ENCODE measurements around the gene DNAI1. TPM values are rescaled to one million over a fixed set of nuclear protein-coding genes. Genes with fewer than 3 reads are reported as not detected.

The DNAI1 gene
- total RNA-seq, 2 donors from 2014 or later = not detected

DNA sequence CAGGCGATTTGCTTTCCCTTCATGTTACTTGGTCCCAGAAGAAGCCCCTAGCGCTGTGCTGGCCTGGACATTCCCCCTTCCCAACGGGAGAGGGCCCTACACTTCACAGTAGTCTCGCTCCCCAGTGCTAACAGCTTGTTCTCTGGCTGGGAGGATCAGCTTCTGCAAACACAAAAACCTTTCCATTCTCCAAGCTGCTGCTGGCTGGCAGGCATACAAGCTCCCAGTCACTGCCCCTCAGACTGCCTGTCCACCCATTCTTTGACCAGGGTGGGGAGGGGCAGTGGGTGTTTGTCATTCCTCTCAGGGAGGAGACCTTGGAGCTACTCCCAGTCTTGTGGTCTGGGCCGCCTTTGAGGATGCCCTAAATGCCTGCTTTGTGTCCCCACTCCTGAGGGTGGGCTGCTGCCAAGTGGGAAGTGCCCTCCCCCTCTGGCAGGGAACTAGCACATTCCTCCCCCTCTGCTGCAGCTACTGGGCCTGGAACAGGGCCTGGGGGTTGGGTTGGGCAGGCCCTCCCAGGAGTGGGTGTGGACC lies 43.4 kb downstream of the DNAI1 start:
- peaks cover 64% of the 10 kb centered on the region for H3K27me3 Mint-ChIP-seq
- ATAC-seq (no peak), DNase-seq (no peak)
- H3K27ac Mint-ChIP-seq = no peak overlapping the region
- H3K9me3 ChIP-seq (ENCODE audit: control insufficient read depth, low read length, poor library complexity, severe bottlenecking) = no peaks in the 10 kb centered on the region
- peaks cover 4% of the 10 kb centered on the region for H3K36me3 Mint-ChIP-seq (ENCODE audit: low read depth)
- H3K4me1 Mint-ChIP-seq = peaks cover 12% of the 10 kb centered on the region
- no peak overlapping the region for H3K4me3 Mint-ChIP-seq

DNA sequence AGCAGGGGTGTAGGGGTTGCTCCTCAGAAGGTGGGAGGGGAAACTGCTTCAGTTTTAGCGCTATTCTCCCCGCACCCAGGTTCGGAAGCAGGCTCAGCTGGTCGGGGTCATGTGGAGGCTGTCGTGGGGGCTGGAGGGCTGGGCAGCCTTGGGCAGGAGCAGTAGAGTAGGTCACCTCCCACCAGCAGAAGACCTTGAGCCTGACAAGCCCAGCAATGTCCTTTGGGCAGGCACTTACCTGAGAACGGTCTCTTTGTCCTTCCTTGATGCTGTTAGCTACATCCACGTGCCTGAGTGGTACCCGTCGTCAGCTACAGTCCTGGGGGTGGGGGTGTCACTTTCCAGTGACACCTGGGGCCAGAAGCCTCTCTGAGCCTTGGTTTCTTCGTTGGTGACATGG lies 43.9 kb downstream of the DNAI1 start:
- H3K27ac Mint-ChIP-seq = no peak overlapping the region
- no peaks in the 10 kb centered on the region for H3K9me3 ChIP-seq (ENCODE audit: control insufficient read depth, low read length, poor library complexity, severe bottlenecking)
- DNase-seq (no peak), ATAC-seq (no peak)
- H3K4me3 Mint-ChIP-seq = no peak overlapping the region
- H3K36me3 Mint-ChIP-seq (ENCODE audit: low read depth) = peaks cover 4% of the 10 kb centered on the region
- H3K4me1 Mint-ChIP-seq = peaks cover 11% of the 10 kb centered on the region
- peaks cover 58% of the 10 kb centered on the region for H3K27me3 Mint-ChIP-seq

DNA sequence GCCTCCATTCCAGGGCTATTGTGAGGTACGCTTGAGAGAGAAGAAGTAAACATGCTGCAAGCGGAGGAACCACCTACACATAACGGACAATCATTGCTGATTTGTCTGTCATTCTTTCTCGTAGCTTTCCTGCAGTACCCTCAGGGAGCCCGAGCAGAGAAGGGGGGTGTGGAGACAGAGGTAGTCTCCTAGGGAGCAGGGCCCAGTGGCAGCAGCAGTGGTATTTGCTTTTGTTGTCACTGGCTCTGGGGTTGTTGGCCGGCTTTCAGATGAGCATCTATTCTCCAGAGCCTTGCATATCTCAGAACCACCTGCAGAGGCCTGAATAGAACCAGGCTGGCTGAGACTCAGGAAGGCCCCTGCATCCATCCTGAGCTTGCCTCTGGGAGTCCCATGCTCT lies 44.3 kb downstream of the DNAI1 start:
- H3K27ac Mint-ChIP-seq = no peak overlapping the region
- peaks cover 8% of the 10 kb centered on the region for H3K4me1 Mint-ChIP-seq
- no peak for DNase-seq
- H3K27me3 Mint-ChIP-seq = peaks cover 54% of the 10 kb centered on the region
- no peak for ATAC-seq
- no peaks in the 10 kb centered on the region for H3K36me3 Mint-ChIP-seq (ENCODE audit: low read depth)
- H3K4me3 Mint-ChIP-seq = no peak overlapping the region
- H3K9me3 ChIP-seq (ENCODE audit: control insufficient read depth, low read length, poor library complexity, severe bottlenecking) = no peaks in the 10 kb centered on the region

DNA sequence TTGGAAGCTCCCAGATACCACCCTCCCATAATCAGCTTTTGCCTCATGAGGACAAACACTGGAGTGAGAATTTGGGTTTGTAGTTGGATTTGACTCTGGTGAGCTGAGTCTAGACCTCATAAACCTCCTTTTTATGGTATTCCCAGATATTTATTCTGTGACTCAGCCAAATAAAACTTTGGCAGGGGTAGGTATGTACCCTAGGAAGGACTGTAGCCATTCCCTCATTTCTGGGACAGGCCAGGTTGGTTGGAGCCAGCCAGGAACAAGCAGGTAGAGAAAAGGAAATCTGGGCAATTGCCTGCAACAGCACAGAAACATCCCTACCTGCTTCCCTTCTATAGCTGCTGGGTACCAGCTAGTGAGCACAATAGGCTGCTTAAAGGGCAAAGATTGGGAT lies 44.8 kb downstream of the DNAI1 start:
- DNase-seq (no peak), ATAC-seq (no peak)
- peaks cover 8% of the 10 kb centered on the region for H3K4me1 Mint-ChIP-seq
- no peaks in the 10 kb centered on the region for H3K36me3 Mint-ChIP-seq (ENCODE audit: low read depth)
- H3K9me3 ChIP-seq (ENCODE audit: control insufficient read depth, low read length, poor library complexity, severe bottlenecking) = no peaks in the 10 kb centered on the region
- H3K4me3 Mint-ChIP-seq = no peak overlapping the region
- peaks cover 49% of the 10 kb centered on the region for H3K27me3 Mint-ChIP-seq
- no peak overlapping the region for H3K27ac Mint-ChIP-seq

DNA sequence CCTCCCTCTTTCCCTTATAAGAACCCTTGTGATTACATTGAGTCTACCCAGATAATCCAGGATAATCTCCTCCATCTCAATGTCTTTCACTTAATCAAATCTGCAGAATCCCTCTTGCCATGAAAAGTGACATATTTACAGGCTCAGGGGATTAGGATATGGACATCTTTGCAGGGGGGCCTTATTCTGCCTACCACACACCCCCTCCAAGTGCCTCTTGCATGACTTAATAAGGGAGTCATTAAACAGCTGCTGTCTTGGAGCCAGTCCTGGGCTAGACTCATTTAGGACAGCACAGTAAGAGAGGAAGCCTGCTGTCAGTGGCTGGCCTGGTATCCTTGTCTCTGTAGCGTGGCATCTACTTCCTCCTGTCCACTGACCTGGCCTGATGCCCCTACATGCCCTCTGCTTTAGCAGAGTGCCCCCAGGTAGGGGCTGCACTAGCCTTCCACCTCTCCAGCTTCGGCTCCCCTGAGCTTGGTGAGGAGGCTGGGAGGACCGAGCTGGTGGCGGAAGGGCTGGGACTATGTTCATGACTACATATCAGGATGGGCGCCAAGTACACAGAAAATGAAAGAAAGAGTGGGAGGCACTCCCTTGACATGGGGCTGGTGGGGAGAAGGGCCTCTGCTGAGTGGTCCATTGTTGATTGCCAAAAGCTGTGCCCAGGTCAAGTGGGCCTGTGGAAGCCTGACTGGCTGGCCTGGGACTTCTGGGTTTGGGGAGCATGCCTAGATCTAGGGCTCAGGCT lies 46.9 kb downstream of the DNAI1 start:
- Mint-ChIP-seq H3K4me3 (no peak overlapping the region), H3K36me3 (ENCODE audit: low read depth) (no peaks in the 10 kb centered on the region), H3K27me3 (peaks cover 30% of the 10 kb centered on the region), H3K27ac (no peak overlapping the region), H3K4me1 (peaks cover 3% of the 10 kb centered on the region)
- no peak for DNase-seq
- no peak for ATAC-seq
- H3K9me3 ChIP-seq (ENCODE audit: control insufficient read depth, low read length, poor library complexity, severe bottlenecking) = no peaks in the 10 kb centered on the region

DNA sequence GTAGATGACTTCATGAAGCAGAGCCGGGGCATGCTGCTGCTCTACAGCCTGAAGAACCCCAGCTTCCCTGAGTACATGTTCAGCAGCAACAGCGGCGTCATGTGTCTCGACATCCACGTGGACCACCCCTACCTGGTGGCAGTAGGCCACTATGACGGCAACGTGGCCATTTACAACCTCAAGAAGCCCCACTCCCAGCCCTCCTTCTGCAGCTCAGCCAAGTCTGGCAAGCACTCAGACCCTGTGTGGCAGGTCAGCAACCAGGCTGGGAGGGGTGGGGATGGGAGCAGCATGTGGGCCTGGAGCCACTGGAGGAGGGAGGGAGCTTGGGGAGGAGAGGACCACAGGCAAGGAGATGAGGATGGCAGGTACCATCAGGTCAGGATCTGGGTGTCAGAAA lies 48.0 kb downstream of the DNAI1 start:
- DNase-seq (no peak), ATAC-seq (no peak)
- Mint-ChIP-seq H3K4me1 (peaks cover 4% of the 10 kb centered on the region), H3K27ac (no peak overlapping the region), H3K4me3 (no peak overlapping the region), H3K36me3 (ENCODE audit: low read depth) (no peaks in the 10 kb centered on the region), H3K27me3 (peaks cover 28% of the 10 kb centered on the region)
- no peaks in the 10 kb centered on the region for H3K9me3 ChIP-seq (ENCODE audit: control insufficient read depth, low read length, poor library complexity, severe bottlenecking)

DNA sequence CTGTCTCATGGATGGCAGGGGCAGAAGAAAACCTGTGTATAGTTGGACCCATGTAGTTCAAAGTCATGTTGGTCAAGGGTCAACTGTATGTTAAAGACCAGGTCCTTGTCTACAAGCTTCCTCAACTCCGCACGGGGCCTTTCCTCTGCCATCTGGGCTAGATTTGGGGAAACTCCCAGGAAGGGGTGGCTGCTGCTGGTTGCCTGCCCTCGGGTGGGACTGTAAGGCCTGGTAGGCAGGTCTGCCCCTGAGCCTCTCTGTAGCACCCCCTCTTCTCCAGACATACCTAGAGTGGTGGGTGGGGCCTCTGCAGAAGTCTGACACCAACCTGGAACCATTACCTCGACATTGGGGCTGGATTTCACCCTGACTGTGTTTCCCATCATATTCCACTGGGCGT lies 49.0 kb downstream of the DNAI1 start:
- H3K9me3 ChIP-seq (ENCODE audit: control insufficient read depth, low read length, poor library complexity, severe bottlenecking) = no peaks in the 10 kb centered on the region
- peaks cover 28% of the 10 kb centered on the region for H3K27me3 Mint-ChIP-seq
- peaks cover 4% of the 10 kb centered on the region for H3K4me1 Mint-ChIP-seq
- no peaks in the 10 kb centered on the region for H3K36me3 Mint-ChIP-seq (ENCODE audit: low read depth)
- no peak overlapping the region for H3K4me3 Mint-ChIP-seq
- DNase-seq (no peak), ATAC-seq (no peak)
- no peak overlapping the region for H3K27ac Mint-ChIP-seq

DNA sequence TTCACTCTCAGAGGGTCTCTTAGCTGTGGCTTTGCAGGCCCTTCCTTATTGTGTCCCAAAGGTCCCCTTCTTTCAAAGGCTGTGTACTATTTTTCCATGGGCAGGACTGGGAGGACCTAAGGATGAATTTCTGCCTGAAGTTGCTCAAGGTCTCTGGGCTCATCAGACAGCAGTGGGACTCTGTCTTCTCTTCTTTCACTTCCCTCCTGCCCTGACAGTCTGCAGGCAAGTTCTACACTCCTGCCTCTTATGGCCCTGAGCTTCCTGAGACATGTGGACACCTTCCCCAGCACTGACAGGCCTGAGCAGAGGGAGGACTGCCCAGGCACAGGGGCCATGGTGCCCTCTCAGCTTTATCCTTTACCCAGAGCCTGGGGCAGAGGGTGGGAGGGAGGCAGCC lies 49.4 kb downstream of the DNAI1 start:
- Mint-ChIP-seq H3K27me3 (peaks cover 28% of the 10 kb centered on the region), H3K27ac (no peak overlapping the region), H3K4me3 (no peak overlapping the region), H3K4me1 (peaks cover 4% of the 10 kb centered on the region), H3K36me3 (ENCODE audit: low read depth) (no peaks in the 10 kb centered on the region)
- DNase-seq (no peak), ATAC-seq (no peak)
- H3K9me3 ChIP-seq (ENCODE audit: control insufficient read depth, low read length, poor library complexity, severe bottlenecking) = no peaks in the 10 kb centered on the region

DNA sequence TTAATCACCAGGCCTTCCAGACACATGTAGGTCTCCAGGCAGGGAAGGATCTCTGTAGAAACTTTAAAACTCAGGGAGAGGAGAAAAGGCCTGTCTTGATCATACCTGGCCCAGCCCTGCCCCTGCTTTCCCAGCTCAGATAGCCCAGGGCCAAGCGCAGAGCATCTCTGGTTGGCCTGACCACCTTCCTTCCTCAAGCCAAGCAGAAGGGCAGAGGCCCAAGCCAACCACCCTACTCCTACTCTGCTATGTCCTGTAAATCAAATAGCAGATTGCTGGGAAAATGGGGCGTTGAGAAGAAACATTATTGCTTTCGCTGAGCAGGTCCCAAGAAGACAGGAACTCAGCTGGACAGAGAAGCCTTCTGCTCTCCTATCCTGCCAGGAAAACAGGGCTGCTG lies 49.9 kb downstream of the DNAI1 start:
- H3K27me3 Mint-ChIP-seq = peaks cover 27% of the 10 kb centered on the region
- H3K4me1 Mint-ChIP-seq = peaks cover 4% of the 10 kb centered on the region
- H3K4me3 Mint-ChIP-seq = no peak overlapping the region
- no peak for DNase-seq
- no peak overlapping the region for H3K27ac Mint-ChIP-seq
- no peaks in the 10 kb centered on the region for H3K9me3 ChIP-seq (ENCODE audit: control insufficient read depth, low read length, poor library complexity, severe bottlenecking)
- ATAC-seq = no peak
- H3K36me3 Mint-ChIP-seq (ENCODE audit: low read depth) = no peaks in the 10 kb centered on the region

DNA sequence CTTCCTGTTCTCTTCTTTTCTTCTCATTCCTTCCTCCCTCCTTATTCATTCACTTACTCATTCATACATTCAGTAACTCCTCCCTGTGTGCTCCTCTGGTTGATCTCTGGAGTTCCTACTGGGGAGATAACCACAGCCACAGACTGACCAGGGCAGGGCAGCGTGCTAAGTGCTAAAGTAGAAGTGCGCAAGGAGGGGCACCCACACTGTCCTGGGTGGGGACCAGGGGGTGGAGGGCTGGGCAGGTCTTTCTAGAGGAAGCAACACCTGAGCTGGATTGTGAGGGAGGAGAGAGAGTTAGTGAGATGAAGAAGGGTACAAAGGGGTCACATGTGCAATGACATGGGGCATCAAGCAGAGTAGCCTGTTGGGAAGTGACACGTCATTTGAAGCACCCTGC lies 50.3 kb downstream of the DNAI1 start:
- DNase-seq = no peak
- Mint-ChIP-seq H3K36me3 (ENCODE audit: low read depth) (no peaks in the 10 kb centered on the region), H3K4me3 (no peak overlapping the region), H3K27me3 (peaks cover 23% of the 10 kb centered on the region), H3K27ac (no peak overlapping the region), H3K4me1 (peaks cover 4% of the 10 kb centered on the region)
- no peaks in the 10 kb centered on the region for H3K9me3 ChIP-seq (ENCODE audit: control insufficient read depth, low read length, poor library complexity, severe bottlenecking)
- ATAC-seq = no peak

DNA sequence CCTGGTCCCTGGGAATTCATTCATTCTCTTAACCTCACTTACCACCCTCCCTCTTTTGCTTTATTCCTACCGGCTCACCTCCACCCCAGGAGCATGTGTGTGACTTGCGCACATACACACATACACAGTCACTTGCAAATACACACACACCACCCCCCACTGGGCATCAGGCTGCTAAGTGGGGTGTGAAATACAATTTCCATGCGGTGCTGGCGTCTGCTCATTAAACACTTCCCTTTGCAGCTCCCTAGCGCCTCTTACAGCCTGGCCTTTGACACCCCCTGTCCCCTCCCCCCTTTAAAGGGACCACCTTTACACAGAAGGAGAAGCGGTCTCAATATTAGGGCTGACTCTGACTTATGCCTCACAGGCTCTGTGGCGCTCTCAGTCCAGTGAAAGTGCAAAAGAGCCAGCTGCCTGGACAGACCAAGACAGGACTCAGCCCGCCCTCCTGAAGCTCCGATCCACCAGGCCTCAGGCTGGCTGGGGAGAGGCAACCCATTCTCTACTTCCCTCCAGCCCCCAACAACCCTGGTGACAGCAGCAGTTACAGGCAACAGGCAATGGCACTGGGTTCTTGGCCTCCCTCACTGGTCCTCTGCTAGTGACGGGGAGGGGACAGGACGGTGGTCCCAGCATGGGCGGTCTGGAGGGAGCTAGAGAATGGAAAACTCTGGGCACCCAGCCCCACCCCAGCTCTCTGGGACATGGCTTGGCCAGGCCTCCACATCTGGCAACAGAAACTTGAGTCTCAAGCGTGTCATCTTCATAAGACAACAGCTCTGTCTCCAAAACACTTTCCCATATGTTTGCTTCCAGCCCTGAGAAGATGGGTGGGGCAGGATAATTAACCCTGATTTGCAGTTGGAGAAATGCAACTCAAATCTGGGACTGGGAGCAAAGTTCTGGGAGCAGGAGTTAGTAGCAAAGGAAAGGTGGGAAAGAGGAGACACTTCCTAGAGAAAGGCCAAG lies 52.2 kb downstream of the DNAI1 start:
- no peak for ATAC-seq
- Mint-ChIP-seq H3K4me3 (no peak overlapping the region), H3K4me1 (peaks cover 4% of the 10 kb centered on the region), H3K36me3 (ENCODE audit: low read depth) (no peaks in the 10 kb centered on the region), H3K27me3 (peaks cover 5% of the 10 kb centered on the region), H3K27ac (no peak overlapping the region)
- H3K9me3 ChIP-seq (ENCODE audit: control insufficient read depth, low read length, poor library complexity, severe bottlenecking) = no peaks in the 10 kb centered on the region
- no peak for DNase-seq

DNA sequence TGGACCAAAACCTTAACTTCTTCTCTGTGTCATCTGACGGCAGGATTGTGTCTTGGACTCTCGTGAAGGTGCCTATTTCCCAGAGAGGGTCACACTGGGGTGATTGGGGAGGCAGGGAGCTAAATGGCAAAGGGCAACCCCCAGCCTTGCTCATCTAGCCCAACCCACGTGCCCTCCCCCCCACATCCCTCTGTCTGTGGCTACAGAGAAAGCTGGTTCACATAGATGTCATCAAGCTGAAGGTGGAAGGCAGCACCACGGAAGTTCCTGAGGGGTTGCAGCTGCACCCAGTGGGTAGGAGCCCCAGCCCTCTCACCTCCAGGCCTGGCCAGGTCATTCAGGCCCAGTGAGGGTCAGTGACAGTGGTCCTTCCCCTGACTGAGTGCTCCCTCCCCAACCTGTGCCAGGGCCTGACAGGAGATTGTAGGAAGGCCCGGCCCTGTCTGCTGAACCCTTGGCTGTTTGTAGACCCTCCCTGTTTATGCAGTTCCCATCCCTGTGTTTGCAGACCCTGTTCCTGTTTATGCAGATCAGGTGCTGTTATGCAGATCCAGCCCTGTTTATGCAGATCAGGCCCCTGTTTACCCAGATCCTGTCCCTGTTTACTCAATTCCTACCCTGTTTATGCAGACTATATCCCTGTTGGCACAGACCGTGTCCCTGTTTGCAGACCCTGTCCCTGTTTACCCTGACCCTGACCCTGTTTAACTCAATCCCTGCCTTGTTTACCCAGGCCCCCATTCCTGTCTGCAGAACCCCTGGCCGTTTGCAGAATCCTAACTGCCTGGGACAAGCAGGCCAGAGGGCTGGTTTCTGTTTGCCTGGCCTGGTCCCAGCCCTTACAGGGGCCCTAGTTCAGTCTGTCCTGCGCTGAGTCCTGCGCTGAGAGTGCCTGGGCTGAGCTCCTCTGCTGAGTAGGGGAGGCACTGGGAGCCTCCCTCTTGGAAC lies 53.8 kb downstream of the DNAI1 start:
- H3K4me1 Mint-ChIP-seq = peaks cover 4% of the 10 kb centered on the region
- H3K4me3 Mint-ChIP-seq = no peak overlapping the region
- ATAC-seq (no peak), DNase-seq (no peak)
- no peaks in the 10 kb centered on the region for H3K36me3 Mint-ChIP-seq (ENCODE audit: low read depth)
- no peaks in the 10 kb centered on the region for H3K27me3 Mint-ChIP-seq
- H3K27ac Mint-ChIP-seq = no peak overlapping the region
- no peaks in the 10 kb centered on the region for H3K9me3 ChIP-seq (ENCODE audit: control insufficient read depth, low read length, poor library complexity, severe bottlenecking)

Measured in T-helper 17 cell (primary cell).